ENCODE data around the gene MYH3.

Gene MYH3

GRCh38 chr17:10606110-10606509 lies 51.0 kb downstream of the MYH3 start:
- TF ChIP-seq, protein P1, sequence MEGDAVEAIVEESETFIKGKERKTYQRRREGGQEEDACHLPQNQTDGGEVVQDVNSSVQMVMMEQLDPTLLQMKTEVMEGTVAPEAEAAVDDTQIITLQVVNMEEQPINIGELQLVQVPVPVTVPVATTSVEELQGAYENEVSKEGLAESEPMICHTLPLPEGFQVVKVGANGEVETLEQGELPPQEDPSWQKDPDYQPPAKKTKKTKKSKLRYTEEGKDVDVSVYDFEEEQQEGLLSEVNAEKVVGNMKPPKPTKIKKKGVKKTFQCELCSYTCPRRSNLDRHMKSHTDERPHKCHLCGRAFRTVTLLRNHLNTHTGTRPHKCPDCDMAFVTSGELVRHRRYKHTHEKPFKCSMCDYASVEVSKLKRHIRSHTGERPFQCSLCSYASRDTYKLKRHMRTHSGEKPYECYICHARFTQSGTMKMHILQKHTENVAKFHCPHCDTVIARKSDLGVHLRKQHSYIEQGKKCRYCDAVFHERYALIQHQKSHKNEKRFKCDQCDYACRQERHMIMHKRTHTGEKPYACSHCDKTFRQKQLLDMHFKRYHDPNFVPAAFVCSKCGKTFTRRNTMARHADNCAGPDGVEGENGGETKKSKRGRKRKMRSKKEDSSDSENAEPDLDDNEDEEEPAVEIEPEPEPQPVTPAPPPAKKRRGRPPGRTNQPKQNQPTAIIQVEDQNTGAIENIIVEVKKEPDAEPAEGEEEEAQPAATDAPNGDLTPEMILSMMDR (IDR thresholded peaks at IDR 0.05; ENCODE audit: insufficient read depth, missing control alignments) = no peak
- DNase-seq (ENCODE audit: insufficient read length, low spot score) = no peak
- FAIRE-seq = no peak

- TF ChIP-seq, protein P1 (IDR thresholded peaks at IDR 0.05; ENCODE audit: insufficient read depth, missing control alignments) = no peak
- FAIRE-seq (no peak), DNase-seq (ENCODE audit: insufficient read length, low spot score) (no peak)
Measured at GRCh38 chr17:10605221-10605783, 51.8 kb downstream of the MYH3 start.

DNA sequence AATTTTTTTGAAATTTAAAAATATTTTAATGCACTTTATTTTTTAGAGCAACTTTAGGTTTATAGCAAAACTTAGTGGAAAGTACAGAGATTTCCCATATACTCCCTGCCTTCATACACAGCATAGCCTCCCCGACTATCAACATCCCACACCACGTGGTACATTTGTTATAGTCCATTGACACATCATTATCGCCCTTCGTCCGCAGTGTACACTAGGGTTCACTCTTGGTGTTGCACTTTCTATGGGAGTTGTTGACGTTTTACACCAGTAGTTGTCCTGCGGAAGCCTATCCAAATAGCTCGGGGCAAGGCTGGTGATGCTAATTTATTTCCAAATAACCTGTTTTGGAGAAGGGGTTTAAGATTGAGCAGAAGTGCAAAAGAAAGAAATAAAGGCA lies 52.6 kb downstream of the MYH3 start:
- DNase-seq (ENCODE audit: insufficient read length, low spot score) (no peak), FAIRE-seq (no peak)
- TF ChIP-seq, protein P1 (IDR thresholded peaks at IDR 0.05; ENCODE audit: insufficient read depth, missing control alignments) = no peak

DNA sequence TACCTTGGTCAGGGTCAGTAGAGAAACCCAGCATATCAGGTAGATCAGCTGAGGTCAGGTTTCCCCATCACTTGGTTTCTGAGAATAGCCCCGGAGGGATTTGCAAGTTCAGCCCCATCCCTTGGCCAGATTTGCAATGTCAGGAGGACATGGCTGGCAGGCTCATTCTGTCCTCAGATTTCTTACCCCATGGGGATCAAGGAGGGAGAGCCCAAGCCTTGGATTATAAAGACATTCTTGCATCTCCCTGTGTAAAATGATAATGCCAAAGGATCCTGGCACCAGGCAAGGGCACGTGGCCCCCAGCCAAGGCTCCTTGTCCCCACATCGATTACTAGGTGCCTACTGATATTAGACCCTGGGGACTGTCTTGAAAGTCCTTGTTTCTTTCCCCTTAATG lies 53.2 kb downstream of the MYH3 start:
- no peak for FAIRE-seq
- TF ChIP-seq, protein P1 (IDR thresholded peaks at IDR 0.05; ENCODE audit: insufficient read depth, missing control alignments) = no peak
- DNase-seq (ENCODE audit: insufficient read length, low spot score) = no peak

GRCh38 chr17:10600571-10600970 lies 56.5 kb downstream of the MYH3 start:
- TF ChIP-seq, protein P1 (IDR thresholded peaks at IDR 0.05; ENCODE audit: insufficient read depth, missing control alignments) = no peak
- DNase-seq (ENCODE audit: insufficient read length, low spot score) (no peak), FAIRE-seq (no peak)

GRCh38 chr17:10598621-10599020 lies 58.5 kb downstream of the MYH3 start:
- TF ChIP-seq, protein P1 (IDR thresholded peaks at IDR 0.05; ENCODE audit: insufficient read depth, missing control alignments) = no peak
- FAIRE-seq = no peak
- no peak for DNase-seq (ENCODE audit: insufficient read length, low spot score)

DNA sequence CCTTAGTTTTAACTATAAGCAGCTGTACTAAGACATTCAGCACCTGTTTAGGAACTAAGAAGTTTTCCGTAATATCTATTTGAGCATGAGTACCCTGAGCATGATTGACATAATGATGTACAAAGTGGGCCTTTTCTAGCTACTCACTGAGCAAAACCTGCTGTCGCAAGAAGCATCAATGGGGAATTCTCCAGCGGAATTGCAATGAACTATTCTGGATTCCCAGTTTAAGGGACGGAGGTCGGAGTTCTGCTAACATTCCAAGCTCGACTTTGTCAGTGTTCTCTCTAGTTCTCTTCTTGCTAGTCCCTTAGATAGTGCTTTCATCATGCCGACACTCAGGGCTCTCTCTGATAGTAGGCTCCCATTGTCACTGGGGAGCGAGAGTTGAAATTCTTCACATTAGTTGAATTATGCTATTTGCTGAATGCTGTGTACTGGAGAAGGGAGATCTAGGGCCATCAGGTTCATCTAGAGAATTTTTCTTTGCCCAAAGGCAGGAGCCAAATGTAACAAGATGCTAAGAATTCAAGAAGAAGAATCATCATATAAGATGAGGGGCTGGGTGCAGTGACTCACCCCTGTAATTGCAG lies 67.5 kb downstream of the MYH3 start:
- TF ChIP-seq, protein P1 (IDR thresholded peaks at IDR 0.05; ENCODE audit: insufficient read depth, missing control alignments) = no peak
- no peak for DNase-seq (ENCODE audit: insufficient read length, low spot score)
- FAIRE-seq = no peak
